ENCODE results near the gene C12orf76. TPM values are rescaled to one million over a fixed set of nuclear protein-coding genes. Genes with fewer than 3 reads are reported as not detected.

C12orf76 gene
- total and polyA plus RNA-seq, 10 of the 15 experiments (the other 5 are each of a cell fraction or from before 2014, with no cell fraction given) = 3.6 to 20.4 (median 10.7) TPM

DNA sequence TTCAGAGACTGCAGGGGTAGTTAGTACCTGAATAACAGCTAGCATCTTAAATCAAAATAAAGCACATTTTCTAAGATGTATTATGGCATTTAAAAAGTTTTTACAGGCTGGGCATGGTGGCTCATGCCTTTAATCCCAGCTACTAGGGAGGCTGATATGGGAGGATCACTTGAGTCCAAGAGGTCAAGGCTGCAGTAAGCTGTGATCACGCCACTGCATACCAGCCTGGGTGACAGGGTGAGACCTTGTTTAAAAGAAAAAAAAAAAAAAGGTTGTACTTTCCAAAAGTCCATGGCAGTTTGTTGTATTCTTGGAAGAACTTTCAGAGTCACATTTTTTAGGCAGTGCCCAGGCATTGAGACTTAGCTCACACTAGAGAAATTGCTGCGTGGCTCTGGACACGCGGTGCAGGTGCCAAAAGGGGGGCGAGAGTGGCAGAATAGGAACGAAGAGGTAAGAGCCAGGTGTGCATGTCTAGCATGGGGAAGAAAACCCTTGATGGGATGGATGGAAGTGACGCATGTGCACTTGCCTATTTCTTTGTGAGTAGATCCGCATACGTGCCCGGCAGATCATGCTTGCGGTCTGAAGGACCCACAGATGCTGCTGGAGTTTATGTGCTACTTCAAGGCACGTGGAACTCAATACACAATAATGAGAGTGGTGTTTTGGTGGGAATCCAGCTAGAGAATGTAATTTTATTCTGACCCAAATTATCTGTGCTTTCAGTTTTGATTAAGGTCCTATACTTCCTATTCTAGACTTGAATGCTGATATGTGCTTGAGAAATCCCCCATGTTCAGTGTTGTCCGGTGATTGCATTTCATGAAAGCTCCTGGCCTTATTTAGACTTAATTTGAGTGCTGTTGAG lies 37.2 kb downstream of the C12orf76 start (continued):
- TF ChIP-seq ZBTB40 (IDR thresholded peaks at IDR 0.05; ENCODE audit: borderline replicate concordance) = peak; percentile 70; the same call in 1 of the 2 replicates
- TF ChIP-seq MXI1 (IDR thresholded peaks at IDR 0.05; ENCODE audit: low read depth, low read length) = no peak
- TF ChIP-seq EP300 (IDR thresholded peaks at IDR 0.05; ENCODE audit: borderline replicate concordance in 1 of 2, control insufficient read depth in 1 of 2, low read depth in 2 of 2, low read length in 2 of 2) = no peak
- 0 out of 2 replicates have a peak, but pooled peaks have one; percentile 4 for TF ChIP-seq TCF3 (IDR thresholded peaks at IDR 0.05; ENCODE audit: borderline replicate concordance, insufficient read depth, low read depth, low read length)
- TF ChIP-seq TBL1XR1 (IDR thresholded peaks at IDR 0.05; ENCODE audit: low read depth, low read length) = no peak
- 0 out of 3 replicates have a peak, but pooled peaks have one; percentile 8 for TF ChIP-seq POU2F2 (IDR thresholded peaks at IDR 0.05; ENCODE audit: borderline replicate concordance, low read depth, low read length)
- TF ChIP-seq PML (IDR thresholded peaks at IDR 0.05; ENCODE audit: low read length) = 0 out of 2 replicates have a peak, but pooled peaks have one; percentile 34
- no peak for TF ChIP-seq USF2 (IDR thresholded peaks at IDR 0.05; ENCODE audit: borderline replicate concordance, low read depth, low read length)
- TF ChIP-seq, protein P1, sequence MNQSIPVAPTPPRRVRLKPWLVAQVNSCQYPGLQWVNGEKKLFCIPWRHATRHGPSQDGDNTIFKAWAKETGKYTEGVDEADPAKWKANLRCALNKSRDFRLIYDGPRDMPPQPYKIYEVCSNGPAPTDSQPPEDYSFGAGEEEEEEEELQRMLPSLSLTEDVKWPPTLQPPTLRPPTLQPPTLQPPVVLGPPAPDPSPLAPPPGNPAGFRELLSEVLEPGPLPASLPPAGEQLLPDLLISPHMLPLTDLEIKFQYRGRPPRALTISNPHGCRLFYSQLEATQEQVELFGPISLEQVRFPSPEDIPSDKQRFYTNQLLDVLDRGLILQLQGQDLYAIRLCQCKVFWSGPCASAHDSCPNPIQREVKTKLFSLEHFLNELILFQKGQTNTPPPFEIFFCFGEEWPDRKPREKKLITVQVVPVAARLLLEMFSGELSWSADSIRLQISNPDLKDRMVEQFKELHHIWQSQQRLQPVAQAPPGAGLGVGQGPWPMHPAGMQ (IDR thresholded peaks at IDR 0.05; ENCODE audit: borderline replicate concordance) = no peak
- TF ChIP-seq CHD4 (IDR thresholded peaks at IDR 0.05) = no peak
- no peak for TF ChIP-seq SUPT20H (IDR thresholded peaks at IDR 0.05; ENCODE audit: borderline replicate concordance, control insufficient read depth, low read depth, low read length)
- TF ChIP-seq EZH2 (IDR thresholded peaks at IDR 0.05; ENCODE audit: borderline replicate concordance, control insufficient read depth, low read depth, low read length) = no peak

All from GM12878 (cell line).